ENCODE results near the gene RDH13. TPM values are rescaled to one million over a fixed set of nuclear protein-coding genes. Genes with fewer than 3 reads are reported as not detected.

Gene RDH13, protein sequence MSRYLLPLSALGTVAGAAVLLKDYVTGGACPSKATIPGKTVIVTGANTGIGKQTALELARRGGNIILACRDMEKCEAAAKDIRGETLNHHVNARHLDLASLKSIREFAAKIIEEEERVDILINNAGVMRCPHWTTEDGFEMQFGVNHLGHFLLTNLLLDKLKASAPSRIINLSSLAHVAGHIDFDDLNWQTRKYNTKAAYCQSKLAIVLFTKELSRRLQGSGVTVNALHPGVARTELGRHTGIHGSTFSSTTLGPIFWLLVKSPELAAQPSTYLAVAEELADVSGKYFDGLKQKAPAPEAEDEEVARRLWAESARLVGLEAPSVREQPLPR
- total RNA-seq = 10.7 and 11.0 TPM in 2 replicates

DNA sequence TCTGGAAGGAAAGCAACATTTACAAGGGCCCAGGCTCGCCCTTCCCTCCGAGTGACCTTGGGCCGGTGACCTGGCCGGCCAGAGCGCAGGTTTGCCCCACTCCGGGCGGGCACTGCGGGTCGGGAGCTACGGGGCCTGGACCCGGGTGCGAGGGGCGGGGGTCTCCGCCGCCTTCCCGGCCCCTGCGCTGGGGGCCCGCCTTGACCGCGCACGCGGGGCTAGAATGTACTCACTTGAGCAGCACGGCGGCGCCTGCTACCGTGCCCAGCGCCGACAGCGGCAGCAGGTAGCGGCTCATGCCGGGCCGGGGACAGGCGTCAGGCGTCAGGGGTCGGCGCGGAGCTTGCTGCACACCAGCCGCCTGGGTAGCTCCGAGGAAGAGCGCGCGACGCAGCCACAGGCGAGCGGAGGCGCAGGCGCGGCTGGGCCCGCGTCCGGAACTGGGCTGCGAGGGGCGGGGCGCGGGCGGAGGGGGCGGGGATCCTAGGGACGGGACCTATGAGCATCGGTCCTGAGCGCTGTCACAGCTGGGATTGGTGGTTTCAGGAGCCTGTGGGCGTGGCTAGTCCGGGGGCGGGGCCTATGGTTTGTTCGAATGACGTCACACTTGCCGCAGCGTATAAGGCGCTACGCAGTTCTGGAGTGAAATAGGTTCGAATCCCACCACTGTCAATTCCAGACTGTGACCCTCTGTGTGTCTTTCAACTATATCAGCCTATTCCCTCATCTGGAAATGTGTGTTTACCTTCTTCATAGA is at the start of gene RDH13:
TSS of gene RDH13 (minus strand) at position 414 of the 757 bp plus-strand sequence. CDS start at position 298, 116 bp downstream.

DNA sequence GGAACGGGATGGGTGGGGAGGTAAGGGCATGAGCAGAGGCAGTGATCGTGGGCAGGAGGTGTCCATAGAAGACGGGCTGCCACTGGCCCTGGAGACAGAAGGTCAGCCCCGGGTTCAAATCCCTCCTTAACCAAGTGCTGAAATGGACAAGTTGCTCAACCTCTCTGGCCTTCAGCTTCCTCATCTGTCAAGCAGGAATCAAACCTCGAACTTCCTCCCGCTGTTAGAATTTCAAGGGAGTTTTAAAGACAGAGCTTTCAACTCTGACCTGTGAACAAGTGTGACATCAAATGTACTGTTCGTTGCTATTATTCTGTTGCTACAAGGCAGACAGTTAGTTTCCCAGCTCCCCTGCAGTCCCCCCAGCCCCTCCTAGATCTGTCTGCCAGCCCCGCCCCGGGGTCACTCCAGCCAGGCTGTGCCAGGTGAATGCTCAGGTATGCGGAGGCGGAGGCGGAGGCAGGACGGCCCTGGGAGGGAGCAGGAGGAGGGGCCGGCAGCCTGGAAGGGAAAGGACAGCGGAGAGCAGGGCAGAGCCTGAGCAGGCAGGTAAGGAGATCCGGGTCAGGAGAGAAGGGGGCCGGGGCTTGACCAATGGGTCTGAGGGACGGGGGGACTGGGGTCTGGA is 12.5 kb upstream of the RDH13 start, which contains the start of gene EPS8L1:
TSS of gene EPS8L1 (plus strand) at position 499 of the 628 bp plus-strand sequence. CDS start 576 bp downstream, outside the sequence.

Other genes starting within 250 kb of the RDH13 start
- not detected in 2 replicates for gene KIR3DL1, start 246.7 kb downstream of the RDH13 start, total RNA-seq
- not detected in 2 replicates for gene KIR2DS4, start 230.5 kb downstream of the RDH13 start, total RNA-seq
- gene KIR3DL2, start 212.7 kb downstream of the RDH13 start, total RNA-seq = not detected in 2 replicates
- not detected in 2 replicates for gene FCAR, start 188.9 kb downstream of the RDH13 start, total RNA-seq
- not detected in 2 replicates for gene NCR1, start 157.0 kb downstream of the RDH13 start, total RNA-seq
- 0.22 TPM in 1 of 2 replicates, not detected in the other for gene NLRP7, start 115.6 kb downstream of the RDH13 start, total RNA-seq
- under 0.01 and 0.33 TPM in 2 replicates for gene NLRP2, start 96.8 kb downstream of the RDH13 start, total RNA-seq
- not detected in 2 replicates for gene GP6, start 24.9 kb downstream of the RDH13 start, total RNA-seq
- 0.75 and 1.8 TPM in 2 replicates for gene EPS8L1, start 12.7 kb upstream of the RDH13 start, total RNA-seq
- gene PPP1R12C, start 54.5 kb upstream of the RDH13 start, total RNA-seq = 44.6 and 50.9 TPM in 2 replicates
- gene TNNT1, start 86.1 kb upstream of the RDH13 start, total RNA-seq = 4.1 and 4.5 TPM in 2 replicates
- gene TNNI3, start 94.6 kb upstream of the RDH13 start, total RNA-seq = not detected in 2 replicates
- 0.33 and 0.75 TPM in 2 replicates for gene DNAAF3, start 103.5 kb upstream of the RDH13 start, total RNA-seq
- gene SYT5, start 117.1 kb upstream of the RDH13 start, total RNA-seq = under 0.01 and 0.12 TPM in 2 replicates
- 7.4 and 15.3 TPM in 2 replicates for gene PTPRH, start 146.4 kb upstream of the RDH13 start, total RNA-seq
- 1.6 and 1.7 TPM in 2 replicates for gene TMEM86B, start 165.6 kb upstream of the RDH13 start, total RNA-seq
- 34.7 and 45.9 TPM in 2 replicates for gene PPP6R1, start 195.9 kb upstream of the RDH13 start, total RNA-seq
- 32.7 and 45.6 TPM in 2 replicates for gene HSPBP1, start 217.0 kb upstream of the RDH13 start, total RNA-seq
- gene BRSK1, start 220.8 kb upstream of the RDH13 start, total RNA-seq = 7.0 and 9.2 TPM in 2 replicates

Data from uterine smooth muscle cell (primary cell).